ENCODE measurements around the gene TRERF1.

The TRERF1 gene

DNA sequence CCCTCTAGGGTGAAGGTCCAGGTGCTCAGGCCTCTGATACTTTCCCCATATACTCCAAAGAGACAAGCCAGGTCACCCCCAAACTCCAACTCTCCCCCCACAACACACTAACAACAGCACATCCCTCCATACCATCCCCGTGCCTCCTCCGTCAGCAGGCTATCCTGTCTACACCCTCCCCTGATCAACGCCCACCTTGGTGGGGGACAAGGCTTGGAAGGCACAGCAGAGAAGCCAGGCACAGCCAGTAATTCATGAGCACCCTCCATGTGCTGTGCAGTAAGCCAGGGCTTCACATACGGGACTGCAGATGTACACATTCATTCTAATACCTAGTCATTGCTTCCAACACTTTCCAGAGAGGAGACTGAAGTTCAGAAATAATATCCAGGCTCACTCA, 57.6 kb downstream of the TRERF1 start:
- ATAC-seq = no peak
- TF ChIP-seq ARNTL (CRISPR knock-in tag; IDR thresholded peaks at IDR 0.05; ENCODE audit: borderline replicate concordance, low read depth) = no peak
- no peak for TF ChIP-seq ZFP30 (CRISPR knock-in tag; IDR thresholded peaks at IDR 0.05)
- no peak for TF ChIP-seq SNAI2 (CRISPR knock-in tag; IDR thresholded peaks at IDR 0.05)
- TF ChIP-seq, protein P1, sequence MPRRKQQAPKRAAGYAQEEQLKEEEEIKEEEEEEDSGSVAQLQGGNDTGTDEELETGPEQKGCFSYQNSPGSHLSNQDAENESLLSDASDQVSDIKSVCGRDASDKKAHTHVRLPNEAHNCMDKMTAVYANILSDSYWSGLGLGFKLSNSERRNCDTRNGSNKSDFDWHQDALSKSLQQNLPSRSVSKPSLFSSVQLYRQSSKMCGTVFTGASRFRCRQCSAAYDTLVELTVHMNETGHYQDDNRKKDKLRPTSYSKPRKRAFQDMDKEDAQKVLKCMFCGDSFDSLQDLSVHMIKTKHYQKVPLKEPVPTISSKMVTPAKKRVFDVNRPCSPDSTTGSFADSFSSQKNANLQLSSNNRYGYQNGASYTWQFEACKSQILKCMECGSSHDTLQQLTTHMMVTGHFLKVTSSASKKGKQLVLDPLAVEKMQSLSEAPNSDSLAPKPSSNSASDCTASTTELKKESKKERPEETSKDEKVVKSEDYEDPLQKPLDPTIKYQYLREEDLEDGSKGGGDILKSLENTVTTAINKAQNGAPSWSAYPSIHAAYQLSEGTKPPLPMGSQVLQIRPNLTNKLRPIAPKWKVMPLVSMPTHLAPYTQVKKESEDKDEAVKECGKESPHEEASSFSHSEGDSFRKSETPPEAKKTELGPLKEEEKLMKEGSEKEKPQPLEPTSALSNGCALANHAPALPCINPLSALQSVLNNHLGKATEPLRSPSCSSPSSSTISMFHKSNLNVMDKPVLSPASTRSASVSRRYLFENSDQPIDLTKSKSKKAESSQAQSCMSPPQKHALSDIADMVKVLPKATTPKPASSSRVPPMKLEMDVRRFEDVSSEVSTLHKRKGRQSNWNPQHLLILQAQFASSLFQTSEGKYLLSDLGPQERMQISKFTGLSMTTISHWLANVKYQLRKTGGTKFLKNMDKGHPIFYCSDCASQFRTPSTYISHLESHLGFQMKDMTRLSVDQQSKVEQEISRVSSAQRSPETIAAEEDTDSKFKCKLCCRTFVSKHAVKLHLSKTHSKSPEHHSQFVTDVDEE (CRISPR knock-in tag; IDR thresholded peaks at IDR 0.05) = no peak
- TF ChIP-seq GLIS3 (CRISPR knock-in tag; IDR thresholded peaks at IDR 0.05) = no peak
- no peak for TF ChIP-seq TOX (CRISPR knock-in tag; IDR thresholded peaks at IDR 0.05; ENCODE audit: borderline replicate concordance)
- TF ChIP-seq, protein P2, sequence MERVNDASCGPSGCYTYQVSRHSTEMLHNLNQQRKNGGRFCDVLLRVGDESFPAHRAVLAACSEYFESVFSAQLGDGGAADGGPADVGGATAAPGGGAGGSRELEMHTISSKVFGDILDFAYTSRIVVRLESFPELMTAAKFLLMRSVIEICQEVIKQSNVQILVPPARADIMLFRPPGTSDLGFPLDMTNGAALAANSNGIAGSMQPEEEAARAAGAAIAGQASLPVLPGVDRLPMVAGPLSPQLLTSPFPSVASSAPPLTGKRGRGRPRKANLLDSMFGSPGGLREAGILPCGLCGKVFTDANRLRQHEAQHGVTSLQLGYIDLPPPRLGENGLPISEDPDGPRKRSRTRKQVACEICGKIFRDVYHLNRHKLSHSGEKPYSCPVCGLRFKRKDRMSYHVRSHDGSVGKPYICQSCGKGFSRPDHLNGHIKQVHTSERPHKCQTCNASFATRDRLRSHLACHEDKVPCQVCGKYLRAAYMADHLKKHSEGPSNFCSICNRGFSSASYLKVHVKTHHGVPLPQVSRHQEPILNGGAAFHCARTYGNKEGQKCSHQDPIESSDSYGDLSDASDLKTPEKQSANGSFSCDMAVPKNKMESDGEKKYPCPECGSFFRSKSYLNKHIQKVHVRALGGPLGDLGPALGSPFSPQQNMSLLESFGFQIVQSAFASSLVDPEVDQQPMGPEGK (CRISPR knock-in tag; IDR thresholded peaks at IDR 0.05; ENCODE audit: borderline replicate concordance) = no peak
- TF ChIP-seq, protein P3, sequence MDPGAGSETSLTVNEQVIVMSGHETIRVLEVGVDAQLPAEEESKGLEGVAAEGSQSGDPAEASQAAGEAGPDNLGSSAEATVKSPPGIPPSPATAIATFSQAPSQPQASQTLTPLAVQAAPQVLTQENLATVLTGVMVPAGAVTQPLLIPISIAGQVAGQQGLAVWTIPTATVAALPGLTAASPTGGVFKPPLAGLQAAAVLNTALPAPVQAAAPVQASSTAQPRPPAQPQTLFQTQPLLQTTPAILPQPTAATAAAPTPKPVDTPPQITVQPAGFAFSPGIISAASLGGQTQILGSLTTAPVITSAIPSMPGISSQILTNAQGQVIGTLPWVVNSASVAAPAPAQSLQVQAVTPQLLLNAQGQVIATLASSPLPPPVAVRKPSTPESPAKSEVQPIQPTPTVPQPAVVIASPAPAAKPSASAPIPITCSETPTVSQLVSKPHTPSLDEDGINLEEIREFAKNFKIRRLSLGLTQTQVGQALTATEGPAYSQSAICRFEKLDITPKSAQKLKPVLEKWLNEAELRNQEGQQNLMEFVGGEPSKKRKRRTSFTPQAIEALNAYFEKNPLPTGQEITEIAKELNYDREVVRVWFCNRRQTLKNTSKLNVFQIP (CRISPR knock-in tag; IDR thresholded peaks at IDR 0.05; ENCODE audit: borderline replicate concordance, low read depth) = no peak
- TF ChIP-seq ESRRG (CRISPR knock-in tag; IDR thresholded peaks at IDR 0.05) = no peak
- no peak for TF ChIP-seq RARB (CRISPR knock-in tag; IDR thresholded peaks at IDR 0.05)
- TF ChIP-seq ZNF565 (CRISPR knock-in tag; conservative IDR thresholded peaks at IDR 0.05; ENCODE audit: low read depth) = no peak

DNA sequence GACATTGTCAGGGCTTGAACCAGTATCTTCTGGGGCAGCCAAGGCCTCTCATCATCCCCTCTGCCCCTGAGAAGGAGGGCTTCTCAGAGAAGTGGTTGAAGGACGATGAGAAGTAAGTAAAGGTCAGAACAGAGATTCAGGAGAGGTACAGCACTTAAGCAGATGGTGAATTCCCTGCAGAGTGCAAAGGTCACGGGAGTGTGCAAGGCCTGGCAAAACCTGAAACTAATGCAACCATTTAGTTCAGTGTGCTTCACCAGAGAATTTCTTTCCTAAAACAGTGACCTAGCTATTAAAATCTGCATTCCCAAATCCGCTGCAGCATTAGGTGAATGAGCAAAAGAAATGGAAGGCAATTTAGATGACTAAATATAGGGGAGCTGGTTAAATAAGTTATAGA, 58.4 kb downstream of the TRERF1 start:
- TF ChIP-seq ZNF70 (CRISPR knock-in tag; IDR thresholded peaks at IDR 0.05) (no peak), ZNF8 (CRISPR knock-in tag; IDR thresholded peaks at IDR 0.05) (no peak), PPARA (CRISPR knock-in tag; IDR thresholded peaks at IDR 0.05; ENCODE audit: borderline replicate concordance) (no peak), ESRRG (CRISPR knock-in tag; IDR thresholded peaks at IDR 0.05) (no peak), RARB (CRISPR knock-in tag; IDR thresholded peaks at IDR 0.05) (no peak), ZFP30 (CRISPR knock-in tag; IDR thresholded peaks at IDR 0.05) (no peak), BACH2 (CRISPR knock-in tag; IDR thresholded peaks at IDR 0.05; ENCODE audit: borderline replicate concordance) (no peak), TOX (CRISPR knock-in tag; IDR thresholded peaks at IDR 0.05; ENCODE audit: borderline replicate concordance) (no peak)
- no peak for ATAC-seq

DNA sequence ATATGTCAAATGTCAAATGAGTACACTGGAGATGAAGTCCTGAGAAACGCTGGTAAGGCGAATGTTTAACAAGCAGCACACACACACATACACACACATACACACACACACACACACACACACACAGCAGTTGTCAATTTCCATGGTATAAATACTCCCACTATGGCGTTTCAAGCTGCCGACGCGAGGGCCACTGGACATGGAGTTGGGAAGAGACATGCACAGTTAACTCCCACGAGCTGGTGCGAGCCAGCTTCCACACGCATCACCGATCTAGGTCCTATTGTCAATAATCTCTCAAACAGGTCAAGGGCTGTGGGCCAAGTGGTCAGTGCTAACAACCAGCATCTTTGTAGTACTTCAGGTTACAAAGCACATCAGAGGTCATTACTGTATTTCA, 58.9 kb downstream of the TRERF1 start:
- TF ChIP-seq, protein P1 (CRISPR knock-in tag; IDR thresholded peaks at IDR 0.05) = no peak
- TF ChIP-seq SNAI2 (CRISPR knock-in tag; IDR thresholded peaks at IDR 0.05) (no peak), ZNF8 (CRISPR knock-in tag; IDR thresholded peaks at IDR 0.05) (no peak), RARB (CRISPR knock-in tag; IDR thresholded peaks at IDR 0.05) (no peak), CSDC2 (CRISPR knock-in tag; IDR thresholded peaks at IDR 0.05) (no peak)
- no peak for ATAC-seq

DNA sequence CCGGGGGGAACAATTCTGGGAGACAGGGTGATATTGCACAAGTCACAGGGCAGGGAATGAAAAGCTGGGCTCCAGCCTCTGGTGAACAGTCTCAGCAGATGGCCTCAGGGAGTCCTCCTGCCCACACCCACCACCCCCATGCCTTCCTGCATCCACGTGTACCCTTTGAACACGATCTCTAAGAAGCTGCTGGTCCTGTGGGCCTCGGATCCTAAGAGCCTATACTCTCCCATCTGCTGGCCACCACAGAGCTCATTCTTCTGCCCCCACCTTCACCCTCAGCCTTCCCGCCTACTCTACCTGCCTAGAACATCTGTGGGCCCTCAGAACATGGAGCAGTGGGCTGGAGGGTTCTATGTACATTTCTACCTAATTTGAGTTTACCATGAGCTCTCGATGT, 60.3 kb downstream of the TRERF1 start:
- no peak for ATAC-seq
- TF ChIP-seq GLIS3 (CRISPR knock-in tag; IDR thresholded peaks at IDR 0.05) (no peak), ZFP3 (CRISPR knock-in tag; IDR thresholded peaks at IDR 0.05) (no peak), BACH2 (CRISPR knock-in tag; IDR thresholded peaks at IDR 0.05; ENCODE audit: borderline replicate concordance) (no peak), ZFP30 (CRISPR knock-in tag; IDR thresholded peaks at IDR 0.05) (no peak), ESRRG (CRISPR knock-in tag; IDR thresholded peaks at IDR 0.05) (no peak), ZNF565 (CRISPR knock-in tag; conservative IDR thresholded peaks at IDR 0.05; ENCODE audit: low read depth) (no peak), RARB (CRISPR knock-in tag; IDR thresholded peaks at IDR 0.05) (no peak), SNAI2 (CRISPR knock-in tag; IDR thresholded peaks at IDR 0.05) (no peak)
- TF ChIP-seq, protein P4, sequence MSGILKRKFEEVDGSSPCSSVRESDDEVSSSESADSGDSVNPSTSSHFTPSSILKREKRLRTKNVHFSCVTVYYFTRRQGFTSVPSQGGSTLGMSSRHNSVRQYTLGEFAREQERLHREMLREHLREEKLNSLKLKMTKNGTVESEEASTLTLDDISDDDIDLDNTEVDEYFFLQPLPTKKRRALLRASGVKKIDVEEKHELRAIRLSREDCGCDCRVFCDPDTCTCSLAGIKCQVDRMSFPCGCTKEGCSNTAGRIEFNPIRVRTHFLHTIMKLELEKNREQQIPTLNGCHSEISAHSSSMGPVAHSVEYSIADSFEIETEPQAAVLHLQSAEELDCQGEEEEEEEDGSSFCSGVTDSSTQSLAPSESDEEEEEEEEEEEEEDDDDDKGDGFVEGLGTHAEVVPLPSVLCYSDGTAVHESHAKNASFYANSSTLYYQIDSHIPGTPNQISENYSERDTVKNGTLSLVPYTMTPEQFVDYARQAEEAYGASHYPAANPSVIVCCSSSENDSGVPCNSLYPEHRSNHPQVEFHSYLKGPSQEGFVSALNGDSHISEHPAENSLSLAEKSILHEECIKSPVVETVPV (CRISPR knock-in tag; IDR thresholded peaks at IDR 0.05) = no peak
- TF ChIP-seq, protein P2 (CRISPR knock-in tag; IDR thresholded peaks at IDR 0.05; ENCODE audit: borderline replicate concordance) = no peak
- TF ChIP-seq, protein P3 (CRISPR knock-in tag; IDR thresholded peaks at IDR 0.05; ENCODE audit: borderline replicate concordance, low read depth) = no peak
